Stromal cell of bone marrow (primary cell): ENCODE data around the gene LHFPL4.

Experiments used
- DNase-seq: peaks from one replicate; pipeline ENCODE4 v3.0.0-alpha.2; 2012; ENCODE audit warnings: low read depth

LHFPL4 gene

GRCh38 chr3:9473496-9474065 lies 80.0 kb downstream of the LHFPL4 start:
- DNase-seq: no peak

DNA sequence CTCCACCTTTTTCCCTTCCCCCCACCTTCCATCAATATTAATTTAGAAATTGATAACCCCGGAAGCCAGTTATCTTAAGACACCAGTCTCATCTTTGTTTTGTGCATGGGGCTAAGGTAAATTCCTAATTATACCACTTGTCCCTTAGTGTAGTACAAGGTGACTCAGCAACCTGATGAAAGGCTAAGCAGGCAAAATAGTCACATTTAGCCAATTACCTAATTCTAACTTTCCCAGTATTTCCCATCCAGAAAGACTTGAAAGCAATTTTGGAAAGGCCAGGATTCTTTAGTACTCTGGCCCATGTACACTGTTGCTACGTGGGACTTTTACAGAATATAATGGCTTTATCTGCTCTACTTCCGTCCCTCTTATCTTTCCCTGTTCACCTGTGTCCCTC lies 83.6 kb downstream of the LHFPL4 start:
- no peak for DNase-seq

- DNase-seq: no peak
Measured at GRCh38 chr3:9468460-9468859, 85.2 kb downstream of the LHFPL4 start.

DNA sequence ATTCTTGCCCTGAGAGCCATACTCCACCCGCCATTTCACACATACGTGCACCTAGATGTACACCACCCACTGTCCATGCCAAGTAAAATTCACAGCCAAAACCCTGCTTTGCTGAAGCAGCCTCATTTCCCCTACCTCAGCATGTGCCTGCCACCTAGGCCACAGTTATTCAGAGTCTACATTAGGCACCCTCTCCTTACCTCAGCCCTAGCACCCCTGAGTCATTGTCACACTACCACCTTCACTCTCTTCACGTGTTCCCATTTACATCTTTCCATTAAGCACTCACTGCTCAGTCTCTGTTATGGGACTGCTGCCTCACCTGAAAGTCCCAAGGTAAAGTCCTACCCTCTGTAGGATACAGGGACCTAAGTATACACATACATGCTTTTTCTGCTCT lies 86.2 kb downstream of the LHFPL4 start:
- DNase-seq: no peak

DNA sequence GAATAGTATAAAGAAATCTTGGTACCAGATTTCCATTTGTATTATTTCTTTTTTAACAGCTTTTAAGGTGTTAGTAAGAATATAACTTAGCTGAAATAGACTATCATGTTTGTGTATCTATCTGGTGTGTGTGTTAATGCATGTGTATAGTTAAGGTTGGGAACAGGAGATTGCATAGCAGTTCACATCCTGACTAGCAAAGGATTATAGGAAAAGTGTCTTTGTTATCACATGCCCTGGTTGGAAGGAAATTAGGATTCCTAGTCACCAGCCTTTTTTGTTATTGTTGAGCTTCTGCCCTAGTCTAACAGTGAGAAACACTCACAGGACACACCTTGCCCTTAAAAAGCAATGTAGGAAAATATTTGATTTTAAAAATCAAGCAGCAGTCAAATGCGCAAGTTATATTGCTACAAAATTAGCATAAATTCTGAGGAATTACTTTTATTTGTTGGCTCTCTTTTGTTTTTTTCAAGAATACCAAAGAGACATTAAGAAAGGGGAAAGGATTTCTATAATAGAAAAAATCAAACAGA lies 98.0 kb downstream of the LHFPL4 start:
- DNase-seq: no peak

GRCh38 chr3:9452417-9452816 lies 101.2 kb downstream of the LHFPL4 start:
- DNase-seq: no peak

DNA sequence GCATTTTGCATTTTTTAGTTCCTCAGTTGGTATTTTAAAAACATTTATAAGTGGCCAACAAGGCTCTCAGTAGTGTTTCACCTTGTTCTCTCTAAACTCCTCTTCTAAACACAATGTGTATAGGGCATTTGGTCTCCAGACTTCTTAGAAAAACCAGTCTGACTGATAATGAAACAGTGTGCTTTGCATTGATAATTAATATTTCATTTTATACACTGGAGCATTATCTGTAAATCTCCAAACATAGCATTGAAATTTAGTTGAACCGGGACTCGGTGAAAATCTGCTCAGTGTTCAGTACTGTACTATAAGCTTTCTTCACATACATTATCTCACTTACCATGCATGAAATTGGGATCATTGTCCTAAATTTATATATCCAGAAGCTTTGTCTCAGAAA lies 102.6 kb downstream of the LHFPL4 start:
- DNase-seq: no peak

DNA sequence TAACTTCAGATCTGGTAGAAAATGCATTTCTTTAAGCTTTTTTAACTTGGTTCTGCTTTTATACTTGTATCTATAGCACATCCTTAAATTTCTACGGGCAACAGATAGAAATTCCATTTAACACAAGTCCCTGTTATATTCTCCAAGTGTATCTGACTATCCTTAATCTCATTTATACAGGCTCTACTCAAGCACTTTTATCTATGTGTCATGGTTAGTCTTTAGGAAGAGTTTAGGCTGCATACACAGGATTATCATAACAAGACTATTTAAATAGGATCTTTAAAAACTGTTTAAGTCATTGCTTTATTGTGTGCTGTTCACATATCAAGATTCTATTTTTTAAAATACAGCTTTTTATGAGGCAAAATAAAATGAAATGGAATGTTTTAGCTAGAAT lies 103.5 kb downstream of the LHFPL4 start:
- DNase-seq: no peak

DNA sequence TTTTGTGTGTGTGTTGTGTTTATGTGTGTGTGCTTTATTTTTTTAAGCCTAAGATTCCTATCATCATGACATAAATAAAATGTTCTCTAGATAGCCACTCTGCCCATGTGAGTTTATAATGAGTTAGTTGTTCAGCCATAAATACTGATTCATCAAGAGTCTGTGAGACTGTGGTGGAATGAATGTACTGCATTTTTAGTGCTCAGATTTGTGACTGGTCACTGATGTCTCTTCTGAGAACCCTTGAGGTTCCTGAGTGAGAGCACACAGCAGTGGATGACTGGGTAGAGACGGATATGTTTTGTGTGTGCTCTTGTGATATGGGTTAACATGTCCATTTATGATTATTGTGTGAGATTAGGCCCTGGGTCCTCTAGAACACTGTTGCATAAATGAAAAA lies 105.0 kb downstream of the LHFPL4 start:
- peak; percentile 13 for DNase-seq
